GM18505 (cell line): ENCODE results near the gene RIMBP2.

Experiments
- ATAC-seq: cut with Tn5 transposase; IDR thresholded peaks from one replicate; pipeline ENCODE4 v1.9.1; 2021; ENCODE audit not compliant: unreplicated experiment
- POLR2A ChIP-seq: IDR thresholded peaks from 4 replicates; pipeline ENCODE4 v1.6.1; 2011; ENCODE audit warnings: borderline replicate concordance; ENCODE audit not compliant: insufficient read depth, insufficient read length; ENCODE audit errors: extremely low read depth

Gene RIMBP2

GRCh38 chr12:130435826-130436225 lies 280.3 kb downstream of the RIMBP2 start:
- no peak for ATAC-seq
- no peak for TF ChIP-seq POLR2A

DNA sequence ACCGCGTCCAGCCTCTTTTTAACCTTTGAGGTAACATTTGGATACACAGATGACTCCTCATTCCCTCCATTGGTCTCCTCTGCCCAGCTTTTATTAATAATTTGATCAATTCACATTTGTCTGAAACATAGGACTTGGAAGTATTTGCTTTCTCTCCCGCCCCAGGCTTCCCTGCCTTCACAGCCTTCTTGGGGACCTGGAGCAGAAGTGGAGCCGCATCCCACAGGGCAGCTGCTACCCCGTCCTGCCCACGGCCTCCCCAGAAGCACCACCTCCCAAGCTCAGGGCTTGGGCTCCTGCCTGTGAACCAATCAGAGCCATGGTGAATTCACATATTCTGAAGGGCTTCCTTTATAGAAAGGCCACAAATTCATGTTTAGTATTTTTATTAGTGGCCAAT lies 280.8 kb downstream of the RIMBP2 start:
- no peak for ATAC-seq
- TF ChIP-seq POLR2A: no peak

DNA sequence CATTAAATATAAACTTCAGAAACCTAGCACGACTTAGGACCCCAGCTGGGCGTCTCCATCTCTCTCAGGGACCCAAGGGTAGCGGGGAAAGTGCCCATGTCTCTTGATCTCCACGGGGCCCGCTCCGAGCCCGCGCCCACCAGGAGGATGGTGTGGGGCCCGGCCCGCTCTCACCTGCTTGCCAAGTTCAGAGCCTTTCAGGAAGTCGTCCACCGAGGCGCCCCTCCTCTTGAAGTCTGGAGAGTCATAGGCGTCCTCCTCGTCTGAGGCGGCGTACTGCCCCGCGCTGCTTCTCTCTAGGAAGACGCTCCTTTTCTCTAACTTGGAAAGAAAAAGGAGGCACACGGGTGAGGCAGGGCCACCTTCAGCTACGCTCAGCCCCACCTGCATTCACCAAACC lies 281.5 kb downstream of the RIMBP2 start:
- no peak for ATAC-seq
- TF ChIP-seq POLR2A: no peak

- TF ChIP-seq POLR2A: no peak
- ATAC-seq: no peak
These were observed 282.3 kb downstream of the RIMBP2 start for GRCh38 chr12:130433834-130434233.

DNA sequence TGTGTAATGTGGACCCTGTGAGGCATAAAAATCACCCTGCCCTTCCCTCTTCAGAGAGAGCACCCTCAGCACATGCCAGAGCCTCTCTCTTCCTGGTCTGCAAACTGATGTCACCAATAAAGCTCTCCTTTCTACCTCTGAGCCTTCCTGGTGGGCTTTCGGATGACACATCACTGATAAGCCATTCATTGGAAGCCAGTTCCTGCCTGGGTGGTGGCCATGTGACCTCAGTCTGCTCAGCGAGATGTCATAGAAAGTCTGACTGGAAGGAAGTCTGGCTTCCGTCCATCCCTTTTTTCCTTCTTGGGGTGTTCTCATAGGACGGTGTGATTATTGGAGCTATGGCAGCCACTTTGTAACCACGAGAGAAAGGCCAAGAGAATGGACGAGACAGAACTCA lies 282.7 kb downstream of the RIMBP2 start:
- no peak for TF ChIP-seq POLR2A
- no peak for ATAC-seq

- ATAC-seq: no peak
These were observed 284.9 kb downstream of the RIMBP2 start for GRCh38 chr12:130431176-130431575.

GRCh38 chr12:130429656-130430505 lies 286.2 kb downstream of the RIMBP2 start:
- TF ChIP-seq POLR2A: no peak
- ATAC-seq: no peak

More at GRCh38 chr12:130431176-130431575, 284.9 kb downstream of the RIMBP2 start:
- TF ChIP-seq POLR2A: no peak

DNA sequence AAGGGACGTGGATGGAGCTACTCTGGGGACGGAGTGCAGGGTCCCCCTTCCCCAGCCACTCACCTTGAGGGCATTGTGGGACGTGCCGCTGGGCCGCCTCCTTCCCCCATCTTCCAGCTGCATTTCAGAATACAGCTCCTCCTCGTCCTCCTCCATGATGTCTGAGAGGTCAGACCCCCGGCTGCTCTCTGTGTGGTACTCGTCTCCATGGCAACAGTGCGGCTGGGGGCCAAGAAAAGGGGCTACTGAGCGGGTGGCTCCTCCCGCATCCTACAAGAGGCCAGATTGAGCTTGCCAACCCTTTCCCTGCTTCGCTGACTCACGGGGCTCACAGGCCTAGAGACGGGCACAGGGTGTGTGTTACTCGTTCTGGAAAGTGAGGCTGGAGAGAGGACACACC lies 288.0 kb downstream of the RIMBP2 start:
- ATAC-seq: no peak

DNA sequence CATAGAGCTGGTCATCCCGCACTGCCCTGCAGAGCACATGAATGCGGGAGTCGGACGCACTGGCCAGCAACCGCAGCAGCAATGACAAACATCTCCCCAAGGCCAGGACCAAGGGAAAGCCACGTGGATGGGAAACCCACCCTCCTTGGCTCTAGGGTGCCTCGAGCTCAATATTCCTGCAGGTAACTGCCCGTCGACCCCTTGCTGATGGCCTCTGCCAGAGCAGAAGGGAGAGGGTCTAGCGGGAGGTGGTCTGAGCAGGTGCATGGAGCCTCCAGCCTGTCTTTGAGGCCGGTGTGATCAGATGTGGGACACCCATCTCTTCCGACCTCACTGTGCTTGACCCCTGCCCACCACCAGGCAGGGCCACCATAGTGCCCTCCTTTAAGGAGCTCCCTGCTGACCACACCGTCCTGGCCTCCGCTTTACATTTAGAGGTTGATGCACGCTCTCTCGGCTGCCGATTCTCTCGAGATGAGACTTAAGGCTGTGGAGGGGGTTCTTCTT lies 288.7 kb downstream of the RIMBP2 start:
- no peak for TF ChIP-seq POLR2A
- no peak for ATAC-seq

More for the DNA sequence above, 288.0 kb downstream of the RIMBP2 start:
- no peak for TF ChIP-seq POLR2A

GRCh38 chr12:130425698-130426245 lies 290.3 kb downstream of the RIMBP2 start:
- no peak for TF ChIP-seq POLR2A
- no peak for ATAC-seq

- ATAC-seq: no peak
- TF ChIP-seq POLR2A: no peak
These were observed 291.0 kb downstream of the RIMBP2 start for GRCh38 chr12:130424858-130425697.

- ATAC-seq: no peak
- no peak for TF ChIP-seq POLR2A
These were observed 291.9 kb downstream of the RIMBP2 start for GRCh38 chr12:130423991-130424857.
